Neuron (in vitro differentiated cells): ENCODE data around the gene RFX5.
"Not testable (repeated sequence)": the region's sequence is repeated elsewhere in the genome, so short reads cannot be mapped to it uniquely, and the experiment has no call there.

Source experiments
- H2AFZ ChIP-seq: one replicate; pipeline ENCODE4 v1.6.1; 2013; ENCODE audit warnings: low read depth, mild to moderate bottlenecking, inconsistent platforms, low read length, moderate library complexity
- H3K27me3 ChIP-seq: one replicate; pipeline ENCODE4 v1.6.1; 2013; ENCODE audit warnings: low read length; ENCODE audit not compliant: insufficient read depth
- H3K36me3 ChIP-seq: one replicate; pipeline ENCODE4 v1.6.1; 2013; ENCODE audit warnings: low read length; ENCODE audit not compliant: insufficient read depth
- H3K4me1 ChIP-seq: one replicate; pipeline ENCODE4 v1.6.1; 2013; ENCODE audit warnings: low read length; ENCODE audit not compliant: insufficient read depth
- H3K4me3 ChIP-seq: 2 replicates; pipeline ENCODE4 v1.5.1; 2013; ENCODE audit warnings: mild to moderate bottlenecking, low read length, moderate library complexity
- H3K9me3 ChIP-seq: one replicate; pipeline ENCODE4 v1.6.1; 2013; ENCODE audit warnings: low read length

The RFX5 gene

GRCh38 chr1:151370211-151370911 lies 23.3 kb upstream of the RFX5 start:
- Histone ChIP-seq H3K36me3 (peaks cover 4% of the 10 kb centered on the region), H3K27me3 (no peaks in the 10 kb centered on the region), H3K9me3 (no peaks in the 10 kb centered on the region), H3K4me3 (no peak overlapping the region), H3K4me1 (peaks cover 13% of the 10 kb centered on the region), H2AFZ (no peak overlapping the region)

- Histone ChIP-seq H3K27me3 (no peaks in the 10 kb centered on the region), H3K4me3 (no peak overlapping the region), H3K9me3 (no peaks in the 10 kb centered on the region), H3K4me1 (peaks cover 13% of the 10 kb centered on the region), H2AFZ (no peak overlapping the region), H3K36me3 (peaks cover 8% of the 10 kb centered on the region)
Observed at GRCh38 chr1:151369621-151370048, 22.6 kb upstream of the RFX5 start.

GRCh38 chr1:151369302-151369610 lies 22.2 kb upstream of the RFX5 start:
- H3K9me3 ChIP-seq = peaks cover 1% of the 10 kb centered on the region
- no peak overlapping the region for H3K4me3 ChIP-seq
- no peaks in the 10 kb centered on the region for H3K27me3 ChIP-seq
- peaks cover 8% of the 10 kb centered on the region for H3K36me3 ChIP-seq
- peaks cover 13% of the 10 kb centered on the region for H3K4me1 ChIP-seq
- H2AFZ ChIP-seq = no peak overlapping the region

- H3K4me3 ChIP-seq = no peak overlapping the region
- no peak overlapping the region for H2AFZ ChIP-seq
- no peaks in the 10 kb centered on the region for H3K27me3 ChIP-seq
- H3K4me1 ChIP-seq = peaks cover 13% of the 10 kb centered on the region
- H3K9me3 ChIP-seq = peaks cover 3% of the 10 kb centered on the region
- H3K36me3 ChIP-seq = peaks cover 8% of the 10 kb centered on the region
Observed at GRCh38 chr1:151368393-151369301, 21.6 kb upstream of the RFX5 start.

- Histone ChIP-seq H3K27me3 (no peaks in the 10 kb centered on the region), H3K4me1 (peaks cover 10% of the 10 kb centered on the region), H3K9me3 (peaks cover 3% of the 10 kb centered on the region), H3K36me3 (peaks cover 8% of the 10 kb centered on the region), H2AFZ (no peak overlapping the region), H3K4me3 (no peak overlapping the region)
Observed at GRCh38 chr1:151367658-151368392, 20.8 kb upstream of the RFX5 start.

GRCh38 chr1:151364996-151365395 lies 17.9 kb upstream of the RFX5 start:
- no peaks in the 10 kb centered on the region for H3K4me1 ChIP-seq
- H3K36me3 ChIP-seq = peaks cover 8% of the 10 kb centered on the region
- H2AFZ ChIP-seq = no peak overlapping the region
- H3K9me3 ChIP-seq = peaks cover 10% of the 10 kb centered on the region
- no peak overlapping the region for H3K4me3 ChIP-seq
- H3K27me3 ChIP-seq = no peaks in the 10 kb centered on the region

GRCh38 chr1:151362308-151363155 lies 15.5 kb upstream of the RFX5 start:
- Histone ChIP-seq H3K4me3 (no peak overlapping the region), H2AFZ (no peak overlapping the region), H3K9me3 (peaks cover 10% of the 10 kb centered on the region), H3K36me3 (peaks cover 8% of the 10 kb centered on the region), H3K27me3 (no peaks in the 10 kb centered on the region), H3K4me1 (no peaks in the 10 kb centered on the region)

GRCh38 chr1:151361883-151362282 lies 14.8 kb upstream of the RFX5 start:
- H3K4me1 ChIP-seq = no peaks in the 10 kb centered on the region
- H3K9me3 ChIP-seq = peaks cover 10% of the 10 kb centered on the region
- peaks cover 8% of the 10 kb centered on the region for H3K36me3 ChIP-seq
- no peaks in the 10 kb centered on the region for H3K27me3 ChIP-seq
- H2AFZ ChIP-seq = no peak overlapping the region
- H3K4me3 ChIP-seq = no peak overlapping the region

- H3K27me3 ChIP-seq = no peaks in the 10 kb centered on the region
- no peak overlapping the region for H3K4me3 ChIP-seq
- peaks cover 2% of the 10 kb centered on the region for H3K9me3 ChIP-seq
- no peaks in the 10 kb centered on the region for H3K4me1 ChIP-seq
- no peaks in the 10 kb centered on the region for H3K36me3 ChIP-seq
- no peak overlapping the region for H2AFZ ChIP-seq
Observed at GRCh38 chr1:151356696-151357095, 9.6 kb upstream of the RFX5 start.

GRCh38 chr1:151352021-151352718 lies 5.1 kb upstream of the RFX5 start:
- H3K9me3 ChIP-seq = peaks cover 2% of the 10 kb centered on the region
- no peak overlapping the region for H2AFZ ChIP-seq
- H3K4me3 ChIP-seq = no peak overlapping the region
- H3K36me3 ChIP-seq = no peaks in the 10 kb centered on the region
- H3K27me3 ChIP-seq = no peaks in the 10 kb centered on the region
- peaks cover 7% of the 10 kb centered on the region for H3K4me1 ChIP-seq

GRCh38 chr1:151350323-151350722 lies 3.3 kb upstream of the RFX5 start:
- H3K36me3 ChIP-seq, H2AFZ ChIP-seq: not testable (repeated sequence)
- H3K4me1 ChIP-seq = peaks cover 17% of the 10 kb centered on the region

More at GRCh38 chr1:151350323-151350722, 3.3 kb upstream of the RFX5 start:
- H3K27me3 ChIP-seq, H3K9me3 ChIP-seq, H3K4me3 ChIP-seq: not testable (repeated sequence)
